Esophagus squamous epithelium (tissue), 5 donors: ENCODE data around the gene CACNB4. TPM values are rescaled to one million over a fixed set of nuclear protein-coding genes. Genes with fewer than 3 reads are reported as not detected.

Source experiments
- DNase-seq: peaks from one replicate; lab custom pipeline; 2025; lab: John Stamatoyannopoulos, UW
- H3K27ac ChIP-seq, 4 donors: fragments of 200-600 bp; sonication (generic); one replicate each; pipeline ENCODE4 v1.5.1; 2016 to 2019; ENCODE audit warnings: mild to moderate bottlenecking in 1 of 4
- H3K27me3 ChIP-seq, 4 donors: fragments of 200-600 bp; sonication (generic); 1 replicate in 3 of 4; 2 replicates in 1 of 4; pipeline versions ENCODE4 v1.5.1 to v1.6.0; 2017 to 2021; ENCODE audit warnings: antibody characterized with exemption in 1 of 4
- H3K36me3 ChIP-seq, 3 donors: fragments of 200-600 bp; sonication (generic); one replicate each; pipeline ENCODE4 v1.5.1; 2016 to 2019
- H3K4me1 ChIP-seq, 3 donors: fragments of 200-600 bp; sonication (generic); one replicate each; pipeline ENCODE4 v1.5.1; 2017 to 2019
- H3K4me3 ChIP-seq, 4 donors: fragments of 200-600 bp; sonication (generic); 1 replicate in 3 of 4; 2 replicates in 1 of 4; pipeline ENCODE4 v1.5.1; 2016 to 2019; ENCODE audit warnings: mild to moderate bottlenecking in 2 of 4, moderate library complexity in 1 of 4
- H3K9me3 ChIP-seq, 3 donors: fragments of 200-600 bp; sonication (generic); one replicate each; pipeline ENCODE4 v1.5.1; 2016 to 2019
- POLR2A ChIP-seq, 4 donors: fragments of 450-650 bp; IDR thresholded peaks; one replicate each; pipeline ENCODE4 v1.6.1; 2017; ENCODE audit warnings: antibody characterized with exemption in 4 of 4, mild to moderate bottlenecking in 4 of 4, moderate library complexity in 3 of 4
- WGBS, 2 donors: methylation state at CpG; one replicate each; pipeline ENCODE4 v1.1.5; 2018; 5-methylcytosine and 5-hydroxymethylcytosine counted together
- intact Hi-C: fragments of 100-400 bp; cut with DNase I; formaldehyde crosslinking; loops from one replicate; pipeline ENCODE4 v1.15.0; 2022
- total RNA-seq, 4 donors: library from RNA; depleted of rRNA; stranded (reverse); fragments of >200 nt; gene quantifications; one replicate each; pipeline ENCODE4 v1.1.0, GENCODE V29; 2016
- TF ChIP-seq, protein P1 (sequence below), 6 experiments: fragments of 450-650 bp in 4 of 6; fragments of 200-600 bp in 2 of 6; sonication (generic) in 2 of 6; IDR thresholded peaks; one replicate each; pipeline ENCODE4 v1.5.1; 2016 to 2019; ENCODE audit warnings: antibody characterized with exemption in 6 of 6, mild to moderate bottlenecking in 4 of 6, moderate library complexity in 4 of 6
- donor health status: DM: yes; HTN: yes; CAD: no.

The CACNB4 gene
- total RNA-seq, 4 donors from 2014 or later = 6.1 to 11.1 (median 7.2) TPM

DNA sequence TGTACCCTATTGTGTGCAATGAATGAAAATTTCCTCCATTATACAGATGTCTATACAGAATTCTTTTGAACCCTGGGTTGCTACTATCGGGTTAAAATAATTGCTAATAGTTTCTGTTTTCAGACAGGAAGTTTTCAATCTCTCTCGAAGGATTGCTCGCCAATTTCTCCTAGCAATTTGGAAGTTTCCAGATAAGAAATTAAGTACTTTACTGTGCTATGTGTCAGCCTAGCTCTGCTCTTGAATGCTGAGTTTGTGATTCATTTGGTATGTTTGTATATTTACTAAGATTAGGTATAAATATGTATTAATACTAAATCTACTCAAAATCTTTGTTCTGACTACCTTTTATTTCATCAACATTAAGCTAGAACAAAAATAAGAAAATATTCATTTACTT is 196.0 kb downstream of the CACNB4 start:
- Histone ChIP-seq H3K4me1 (peaks cover 0 to 11% (median 0%) of the 10 kb centered on the region in 3 donors), H3K36me3 (no peaks in the 10 kb centered on the region), H3K27ac (no peak overlapping the region), H3K9me3 (no peaks in the 10 kb centered on the region), H3K27me3 (no peaks in the 10 kb centered on the region), H3K4me3 (no peak overlapping the region)
- intact Hi-C loops = no loop called here
- TF ChIP-seq, protein P1, sequence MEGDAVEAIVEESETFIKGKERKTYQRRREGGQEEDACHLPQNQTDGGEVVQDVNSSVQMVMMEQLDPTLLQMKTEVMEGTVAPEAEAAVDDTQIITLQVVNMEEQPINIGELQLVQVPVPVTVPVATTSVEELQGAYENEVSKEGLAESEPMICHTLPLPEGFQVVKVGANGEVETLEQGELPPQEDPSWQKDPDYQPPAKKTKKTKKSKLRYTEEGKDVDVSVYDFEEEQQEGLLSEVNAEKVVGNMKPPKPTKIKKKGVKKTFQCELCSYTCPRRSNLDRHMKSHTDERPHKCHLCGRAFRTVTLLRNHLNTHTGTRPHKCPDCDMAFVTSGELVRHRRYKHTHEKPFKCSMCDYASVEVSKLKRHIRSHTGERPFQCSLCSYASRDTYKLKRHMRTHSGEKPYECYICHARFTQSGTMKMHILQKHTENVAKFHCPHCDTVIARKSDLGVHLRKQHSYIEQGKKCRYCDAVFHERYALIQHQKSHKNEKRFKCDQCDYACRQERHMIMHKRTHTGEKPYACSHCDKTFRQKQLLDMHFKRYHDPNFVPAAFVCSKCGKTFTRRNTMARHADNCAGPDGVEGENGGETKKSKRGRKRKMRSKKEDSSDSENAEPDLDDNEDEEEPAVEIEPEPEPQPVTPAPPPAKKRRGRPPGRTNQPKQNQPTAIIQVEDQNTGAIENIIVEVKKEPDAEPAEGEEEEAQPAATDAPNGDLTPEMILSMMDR (IDR thresholded peaks at IDR 0.05) = no peak
- TF ChIP-seq POLR2A (IDR thresholded peaks at IDR 0.05) = no peak
- WGBS, 2 donors = 59 to 63% methylated on average over 3 of the region's 3 CpGs
- no peak for DNase-seq

DNA sequence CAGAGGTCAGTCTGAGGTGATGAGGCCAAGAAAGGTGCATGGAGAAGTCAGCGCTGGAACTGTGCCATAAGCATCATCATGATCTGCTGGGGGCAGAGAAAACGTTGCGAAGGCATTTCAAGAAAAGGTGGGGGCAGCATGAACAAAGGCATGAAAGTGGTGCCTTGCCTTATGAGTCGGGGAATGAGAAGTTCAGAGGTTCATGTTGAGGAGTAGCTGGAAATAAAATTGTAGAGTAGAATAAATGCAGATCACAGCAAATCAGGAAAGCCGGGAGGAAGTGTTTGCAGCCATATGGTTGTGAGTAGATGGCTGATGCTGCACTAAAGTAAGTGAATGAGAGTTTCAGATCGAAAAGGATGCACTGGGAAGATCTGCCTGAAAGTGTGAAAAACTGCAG is 198.5 kb downstream of the CACNB4 start:
- no peak for DNase-seq
- intact Hi-C loops = no loop called here
- Histone ChIP-seq H3K4me1 (peaks cover 0 to 11% (median 0%) of the 10 kb centered on the region in 3 donors), H3K27ac (no peak overlapping the region), H3K4me3 (no peak overlapping the region), H3K9me3 (no peaks in the 10 kb centered on the region), H3K27me3 (no peaks in the 10 kb centered on the region), H3K36me3 (no peaks in the 10 kb centered on the region)
- 71 to 76% methylated on average over 6 of the region's 6 CpGs for WGBS, 2 donors
- TF ChIP-seq POLR2A (IDR thresholded peaks at IDR 0.05) = no peak
- TF ChIP-seq, protein P1 (IDR thresholded peaks at IDR 0.05) = no peak

DNA sequence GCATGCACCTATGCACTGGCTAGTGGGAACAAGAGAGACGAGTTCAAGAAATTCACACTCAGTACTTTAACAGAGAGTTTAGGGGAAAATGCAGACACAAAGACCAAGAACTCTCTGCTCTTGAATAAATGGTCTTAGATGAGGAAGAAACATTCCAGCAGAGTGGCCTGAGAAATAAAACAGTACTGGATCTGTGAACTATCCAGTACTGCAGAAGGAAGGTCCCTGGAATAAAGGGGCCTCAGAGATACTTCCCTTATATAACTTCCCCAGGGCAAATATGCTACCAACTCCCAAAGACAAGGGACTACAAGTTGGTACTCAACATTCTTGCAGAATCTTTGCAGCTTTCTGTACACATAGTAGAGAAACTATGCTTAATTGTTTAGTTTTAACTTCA is 199.7 kb downstream of the CACNB4 start:
- TF ChIP-seq, protein P1 (IDR thresholded peaks at IDR 0.05) = no peak
- no peak for TF ChIP-seq POLR2A (IDR thresholded peaks at IDR 0.05)
- Histone ChIP-seq H3K36me3 (no peaks in the 10 kb centered on the region), H3K27me3 (no peaks in the 10 kb centered on the region), H3K4me3 (no peak overlapping the region), H3K9me3 (peaks cover 0 to 3% (median 3%) of the 10 kb centered on the region in 3 donors), H3K4me1 (peaks cover 0 to 10% (median 0%) of the 10 kb centered on the region in 3 donors), H3K27ac (no peak overlapping the region)
- no peak for DNase-seq
- WGBS, 2 donors = 60 to 82% methylated on average over 1 of the region's 1 CpG
- intact Hi-C loops = no loop called here

DNA sequence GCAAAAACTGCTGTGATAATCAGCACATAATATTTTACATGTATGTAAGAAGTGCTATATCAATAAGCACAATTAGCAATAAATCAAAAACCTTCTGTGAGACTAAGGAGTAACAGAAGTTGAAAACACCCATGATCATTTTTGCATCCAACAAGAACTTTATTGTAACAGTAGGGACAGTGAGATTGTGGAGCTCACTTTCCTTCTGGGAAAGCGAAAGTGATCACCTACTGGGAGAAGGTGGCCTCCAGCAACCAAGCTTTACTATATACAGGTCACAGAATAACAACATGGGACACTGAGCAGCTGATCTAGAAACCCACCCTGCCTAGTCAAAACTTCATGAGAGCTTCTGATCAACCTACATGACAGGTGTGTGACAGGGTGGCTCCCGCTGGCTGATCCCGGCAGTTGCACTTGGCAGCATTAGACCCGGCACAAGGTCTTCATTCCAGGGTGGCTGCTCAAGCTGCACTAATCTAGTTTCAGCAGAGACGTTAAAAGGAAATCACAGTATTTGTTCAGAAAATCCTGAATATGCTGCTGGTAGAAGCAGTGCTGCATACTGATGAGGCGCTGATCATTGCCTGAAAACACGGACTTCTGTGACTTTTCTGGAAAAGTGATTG is 207.2 kb downstream of the CACNB4 start:
- DNase-seq = no peak
- TF ChIP-seq, protein P1 (IDR thresholded peaks at IDR 0.05) = no peak
- TF ChIP-seq POLR2A (IDR thresholded peaks at IDR 0.05) = no peak
- Histone ChIP-seq H3K27me3 (no peaks in the 10 kb centered on the region), H3K4me3 (peak overlapping the region in 2 of 4 donors; percentile 1 to 39), H3K36me3 (peaks cover 0 to 3% (median 0%) of the 10 kb centered on the region in 3 donors), H3K27ac (no peak overlapping the region), H3K4me1 (peaks cover 0 to 9% (median 5%) of the 10 kb centered on the region in 3 donors), H3K9me3 (peaks cover 0 to 7% (median 3%) of the 10 kb centered on the region in 3 donors)
- intact Hi-C loops = no loop called here
- 72 to 80% methylated on average over 6 to 7 of the region's 7 CpGs for WGBS, 2 donors

DNA sequence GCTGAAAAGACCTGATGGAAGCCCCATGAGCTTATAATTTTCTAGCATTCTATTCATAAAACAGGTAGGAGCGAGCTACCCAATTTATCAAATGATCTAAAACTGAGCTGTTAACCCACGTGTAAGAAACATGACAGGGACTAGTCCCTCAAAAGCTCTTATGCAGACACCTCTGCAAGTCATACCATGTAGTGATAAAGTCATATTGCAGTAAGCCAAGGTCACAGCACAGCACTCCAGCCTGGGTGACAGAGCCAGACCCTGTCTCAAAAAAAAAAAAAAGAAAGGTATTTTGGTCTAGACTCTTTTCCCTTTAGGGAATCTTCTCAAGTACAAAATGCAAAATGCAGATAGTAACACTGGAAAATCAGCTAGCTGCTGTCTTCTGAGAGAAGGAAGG is 211.7 kb downstream of the CACNB4 start:
- WGBS, 2 donors = 52 to 76% methylated on average over 2 of the region's 2 CpGs
- Histone ChIP-seq H3K9me3 (no peaks in the 10 kb centered on the region), H3K27ac (peak overlapping the region in 1 of 4 donors; percentile 12), H3K27me3 (no peaks in the 10 kb centered on the region), H3K4me3 (no peak overlapping the region), H3K4me1 (peaks cover 0 to 20% (median 7%) of the 10 kb centered on the region in 3 donors), H3K36me3 (peaks cover 0 to 3% (median 0%) of the 10 kb centered on the region in 3 donors)
- no peak for DNase-seq
- no peak for TF ChIP-seq POLR2A (IDR thresholded peaks at IDR 0.05)
- TF ChIP-seq, protein P1 (IDR thresholded peaks at IDR 0.05) = no peak
- intact Hi-C loops = no loop called here
